ENCODE data around the gene RPL32. TPM values are rescaled to one million over a fixed set of nuclear protein-coding genes. Genes with fewer than 3 reads are reported as not detected.
"Not testable (repeated sequence)": the region's sequence is repeated elsewhere in the genome, so short reads cannot be mapped to it uniquely, and the experiment has no call there.

RPL32 gene
- total and polyA plus RNA-seq, 4 donors, result 218 to 1,124 (median 577) TPM

DNA sequence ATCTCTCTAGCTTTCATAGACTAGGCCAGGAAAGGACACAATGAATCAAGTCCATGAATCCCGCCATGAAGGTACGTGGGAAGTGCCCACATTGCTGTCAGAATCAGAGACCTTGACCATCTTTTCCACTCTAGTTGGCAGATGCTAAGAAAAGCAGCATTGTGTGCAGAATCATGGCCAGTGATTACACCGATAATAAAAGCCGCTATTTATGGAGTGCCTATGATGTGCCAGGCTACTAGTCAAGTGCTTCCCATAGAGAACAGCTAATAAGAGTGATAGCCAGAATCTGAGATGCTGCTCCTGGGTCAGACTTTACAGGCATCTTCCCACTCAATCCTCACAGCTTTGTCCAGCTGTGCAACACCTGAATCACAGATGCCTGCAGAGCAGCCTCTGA lies 13.2 kb upstream of the RPL32 start:
- no peak overlapping the region for H3K27ac ChIP-seq (ENCODE audit: low read depth in 1 of 2, low read length in 2 of 2)
- no peak for DNase-seq (ENCODE audit: low spot score)
- H3K36me3 ChIP-seq (ENCODE audit: control insufficient read depth in 4 of 4, insufficient read depth in 3 of 4, low read depth in 1 of 4, low read length in 3 of 4), result no peaks in the 10 kb centered on the region
- H3K4me3 ChIP-seq (ENCODE audit: low read depth in 1 of 3, low read length in 3 of 3), result no peak overlapping the region
- no peak overlapping the region for H3K9ac ChIP-seq (ENCODE audit: low read depth in 1 of 2, low read length in 2 of 2)
- no peaks in the 10 kb centered on the region for H3K4me1 ChIP-seq (ENCODE audit: control insufficient read depth in 4 of 4, insufficient read depth in 4 of 4, low read length in 3 of 4)
- 93% methylated on average over 4 of the region's 4 CpGs for WGBS
- no peaks in the 10 kb centered on the region for H3K27me3 ChIP-seq (ENCODE audit: control insufficient read depth in 4 of 4, insufficient read depth in 4 of 4, low read length in 3 of 4)
- TF ChIP-seq HNF4A (conservative IDR thresholded peaks at IDR 0.05), result no peak
- no peak for TF ChIP-seq CTCF (IDR thresholded peaks at IDR 0.05; ENCODE audit: low read depth, low read length, missing input control)
- TF ChIP-seq YY1 (IDR thresholded peaks at IDR 0.05), result no peak
- TF ChIP-seq HNF4G (IDR thresholded peaks at IDR 0.05), result no peak
- TF ChIP-seq NR2F2 (IDR thresholded peaks at IDR 0.05), result no peak
- no peak for TF ChIP-seq RXRA (IDR thresholded peaks at IDR 0.05)
- no peak for TF ChIP-seq RAD21 (IDR thresholded peaks at IDR 0.05)
- no peak for TF ChIP-seq MAX (IDR thresholded peaks at IDR 0.05)
- no peak for TF ChIP-seq FOXA2 (IDR thresholded peaks at IDR 0.05)
- no peak for TF ChIP-seq EGR1 (IDR thresholded peaks at IDR 0.05; ENCODE audit: low read depth in 2 of 2)
- TF ChIP-seq GABPA (IDR thresholded peaks at IDR 0.05 in 1 of 2, conservative IDR thresholded peaks at IDR 0.05 in 1 of 2), result no peak
- TF ChIP-seq ATF3 (IDR thresholded peaks at IDR 0.05), result no peak
- no peaks in the 10 kb centered on the region for H3K9me3 ChIP-seq (ENCODE audit: control insufficient read depth in 4 of 4, low read length in 3 of 4)

- H3K9ac ChIP-seq (ENCODE audit: low read depth in 1 of 2, low read length in 2 of 2); DNase-seq (ENCODE audit: low spot score); H3K27ac ChIP-seq (ENCODE audit: low read depth in 1 of 2, low read length in 2 of 2); H3K27me3 ChIP-seq (ENCODE audit: control insufficient read depth in 4 of 4, insufficient read depth in 4 of 4, low read length in 3 of 4); H3K9me3 ChIP-seq (ENCODE audit: control insufficient read depth in 4 of 4, low read length in 3 of 4); H3K36me3 ChIP-seq (ENCODE audit: control insufficient read depth in 4 of 4, insufficient read depth in 3 of 4, low read depth in 1 of 4, low read length in 3 of 4); H3K4me1 ChIP-seq (ENCODE audit: control insufficient read depth in 4 of 4, insufficient read depth in 4 of 4, low read length in 3 of 4); H3K4me3 ChIP-seq (ENCODE audit: low read depth in 1 of 3, low read length in 3 of 3): not testable (repeated sequence)
- 81% methylated on average over 2 of the region's 2 CpGs for WGBS
Measured at GRCh38 chr3:12853847-12854246, 12.5 kb upstream of the RPL32 start.

GRCh38 chr3:12852201-12852600 lies 10.8 kb upstream of the RPL32 start:
- H3K27me3 ChIP-seq (ENCODE audit: control insufficient read depth in 4 of 4, insufficient read depth in 4 of 4, low read length in 3 of 4), result no peaks in the 10 kb centered on the region
- no peak overlapping the region for H3K9ac ChIP-seq (ENCODE audit: low read depth in 1 of 2, low read length in 2 of 2)
- H3K4me3 ChIP-seq (ENCODE audit: low read depth in 1 of 3, low read length in 3 of 3), result no peak overlapping the region
- TF ChIP-seq SP1 (IDR thresholded peaks at IDR 0.05) (no peak), CTCF (IDR thresholded peaks at IDR 0.05; ENCODE audit: low read depth, low read length, missing input control) (no peak), HNF4A (conservative IDR thresholded peaks at IDR 0.05) (no peak), JUND (IDR thresholded peaks at IDR 0.05) (no peak), REST (IDR thresholded peaks at IDR 0.05) (no peak), MAX (IDR thresholded peaks at IDR 0.05) (no peak)
- TF ChIP-seq, protein P1, sequence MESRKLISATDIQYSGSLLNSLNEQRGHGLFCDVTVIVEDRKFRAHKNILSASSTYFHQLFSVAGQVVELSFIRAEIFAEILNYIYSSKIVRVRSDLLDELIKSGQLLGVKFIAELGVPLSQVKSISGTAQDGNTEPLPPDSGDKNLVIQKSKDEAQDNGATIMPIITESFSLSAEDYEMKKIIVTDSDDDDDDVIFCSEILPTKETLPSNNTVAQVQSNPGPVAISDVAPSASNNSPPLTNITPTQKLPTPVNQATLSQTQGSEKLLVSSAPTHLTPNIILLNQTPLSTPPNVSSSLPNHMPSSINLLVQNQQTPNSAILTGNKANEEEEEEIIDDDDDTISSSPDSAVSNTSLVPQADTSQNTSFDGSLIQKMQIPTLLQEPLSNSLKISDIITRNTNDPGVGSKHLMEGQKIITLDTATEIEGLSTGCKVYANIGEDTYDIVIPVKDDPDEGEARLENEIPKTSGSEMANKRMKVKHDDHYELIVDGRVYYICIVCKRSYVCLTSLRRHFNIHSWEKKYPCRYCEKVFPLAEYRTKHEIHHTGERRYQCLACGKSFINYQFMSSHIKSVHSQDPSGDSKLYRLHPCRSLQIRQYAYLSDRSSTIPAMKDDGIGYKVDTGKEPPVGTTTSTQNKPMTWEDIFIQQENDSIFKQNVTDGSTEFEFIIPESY (IDR thresholded peaks at IDR 0.05), result no peak
- no peaks in the 10 kb centered on the region for H3K4me1 ChIP-seq (ENCODE audit: control insufficient read depth in 4 of 4, insufficient read depth in 4 of 4, low read length in 3 of 4)
- WGBS, result 87% methylated on average over 3 of the region's 3 CpGs
- no peak overlapping the region for H3K27ac ChIP-seq (ENCODE audit: low read depth in 1 of 2, low read length in 2 of 2)
- no peak for DNase-seq (ENCODE audit: low spot score)
- no peaks in the 10 kb centered on the region for H3K36me3 ChIP-seq (ENCODE audit: control insufficient read depth in 4 of 4, insufficient read depth in 3 of 4, low read depth in 1 of 4, low read length in 3 of 4)
- H3K9me3 ChIP-seq (ENCODE audit: control insufficient read depth in 4 of 4, low read length in 3 of 4), result no peaks in the 10 kb centered on the region
